Mesothelial cell of epicardium (in vitro differentiated cells): ENCODE results near the gene LCNL1. TPM values are rescaled to one million over a fixed set of nuclear protein-coding genes. Genes with fewer than 3 reads are reported as not detected.
A peak's percentile ranks its signal among the peaks of the same experiment; 100 is the strongest.

Experiments
- DNase-seq, 2 experiments: peaks; one replicate each; pipeline ENCODE4 v3.0.0; 2021; ENCODE audit warnings: low spot score in 2 of 2; ENCODE audit not compliant: unreplicated experiment in 2 of 2
- H3K27ac Mint-ChIP-seq: 2 replicates; pipeline ENCODE4 v1.8.0; 2021; ENCODE audit warnings: mixed read lengths
- H3K27me3 Mint-ChIP-seq: 2 replicates; pipeline ENCODE4 v1.8.0; 2021; ENCODE audit warnings: low read depth, mixed read lengths
- H3K36me3 Mint-ChIP-seq: 2 replicates; pipeline ENCODE4 v1.8.0; 2021; ENCODE audit warnings: mixed read lengths
- H3K4me1 Mint-ChIP-seq: 2 replicates; pipeline ENCODE4 v1.8.0; 2021; ENCODE audit warnings: mixed read lengths
- H3K4me3 Mint-ChIP-seq: 2 replicates; pipeline ENCODE4 v1.8.0; 2021; ENCODE audit warnings: mild to moderate bottlenecking, moderate library complexity, mixed read lengths
- H3K9me3 Mint-ChIP-seq: 2 replicates; pipeline ENCODE4 v1.8.0; 2021; ENCODE audit warnings: mixed read lengths
- total RNA-seq: library from RNA; stranded (reverse); gene quantifications from 3 replicates; pipeline ENCODE4 v1.2.1, GENCODE V29; 2021
- TF ChIP-seq, protein P1 (sequence below): fragments of 200-600 bp; sonication (generic); IDR thresholded peaks from one replicate; pipeline ENCODE4 v1.5.0; 2021; ENCODE audit warnings: antibody characterized with exemption; ENCODE audit not compliant: unreplicated experiment

The LCNL1 gene
- total RNA-seq, 1 donor from 2014 or later: 5.5 TPM

- H3K27ac Mint-ChIP-seq: no peak overlapping the region
- TF ChIP-seq, protein P1, sequence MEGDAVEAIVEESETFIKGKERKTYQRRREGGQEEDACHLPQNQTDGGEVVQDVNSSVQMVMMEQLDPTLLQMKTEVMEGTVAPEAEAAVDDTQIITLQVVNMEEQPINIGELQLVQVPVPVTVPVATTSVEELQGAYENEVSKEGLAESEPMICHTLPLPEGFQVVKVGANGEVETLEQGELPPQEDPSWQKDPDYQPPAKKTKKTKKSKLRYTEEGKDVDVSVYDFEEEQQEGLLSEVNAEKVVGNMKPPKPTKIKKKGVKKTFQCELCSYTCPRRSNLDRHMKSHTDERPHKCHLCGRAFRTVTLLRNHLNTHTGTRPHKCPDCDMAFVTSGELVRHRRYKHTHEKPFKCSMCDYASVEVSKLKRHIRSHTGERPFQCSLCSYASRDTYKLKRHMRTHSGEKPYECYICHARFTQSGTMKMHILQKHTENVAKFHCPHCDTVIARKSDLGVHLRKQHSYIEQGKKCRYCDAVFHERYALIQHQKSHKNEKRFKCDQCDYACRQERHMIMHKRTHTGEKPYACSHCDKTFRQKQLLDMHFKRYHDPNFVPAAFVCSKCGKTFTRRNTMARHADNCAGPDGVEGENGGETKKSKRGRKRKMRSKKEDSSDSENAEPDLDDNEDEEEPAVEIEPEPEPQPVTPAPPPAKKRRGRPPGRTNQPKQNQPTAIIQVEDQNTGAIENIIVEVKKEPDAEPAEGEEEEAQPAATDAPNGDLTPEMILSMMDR: no peak
- peaks cover 3% of the 10 kb centered on the region for H3K4me1 Mint-ChIP-seq
- no peaks in the 10 kb centered on the region for H3K9me3 Mint-ChIP-seq
- no peaks in the 10 kb centered on the region for H3K27me3 Mint-ChIP-seq
- H3K4me3 Mint-ChIP-seq: no peak overlapping the region
- H3K36me3 Mint-ChIP-seq: peaks cover under 1% of the 10 kb centered on the region
- DNase-seq: no peak
These were observed 40.8 kb downstream of the LCNL1 start for GRCh38 chr9:137023583-137023991.

GRCh38 chr9:137025517-137025966 lies 42.7 kb downstream of the LCNL1 start:
- H3K4me1 Mint-ChIP-seq: peaks cover 8% of the 10 kb centered on the region
- H3K4me3 Mint-ChIP-seq: no peak overlapping the region

GRCh38 chr9:137026384-137026783 lies 43.6 kb downstream of the LCNL1 start:
- Mint-ChIP-seq H3K9me3 (no peaks in the 10 kb centered on the region), H3K4me3 (peak overlapping the region; percentile 77), H3K4me1 (peaks cover 8% of the 10 kb centered on the region), H3K36me3 (no peaks in the 10 kb centered on the region), H3K27me3 (no peaks in the 10 kb centered on the region), H3K27ac (no peak overlapping the region)
- no peak for DNase-seq
- TF ChIP-seq, protein P1: no peak

More at GRCh38 chr9:137025517-137025966, 42.7 kb downstream of the LCNL1 start:
- TF ChIP-seq, protein P1: no peak
- Mint-ChIP-seq H3K9me3 (no peaks in the 10 kb centered on the region), H3K27me3 (no peaks in the 10 kb centered on the region), H3K36me3 (no peaks in the 10 kb centered on the region), H3K27ac (no peak overlapping the region)
- DNase-seq: no peak

GRCh38 chr9:137026828-137027227 lies 44.0 kb downstream of the LCNL1 start:
- TF ChIP-seq, protein P1: no peak
- Mint-ChIP-seq H3K4me3 (peak overlapping the region; percentile 77), H3K4me1 (peaks cover 8% of the 10 kb centered on the region), H3K27ac (no peak overlapping the region), H3K27me3 (no peaks in the 10 kb centered on the region), H3K36me3 (no peaks in the 10 kb centered on the region), H3K9me3 (no peaks in the 10 kb centered on the region)
- DNase-seq: no peak

GRCh38 chr9:137027369-137028262 lies 44.8 kb downstream of the LCNL1 start, which contains the start of gene ABCA2:
Gene ABCA2 (minus strand): TSS chr9:137028237. CDS start chr9:137028140, 97 bp downstream.
- DNase-seq: no peak
- Mint-ChIP-seq H3K9me3 (no peaks in the 10 kb centered on the region), H3K4me3 (peak within 1 kb of the TSS; percentile 77), H3K36me3 (no peaks in the 10 kb centered on the region), H3K4me1 (peaks cover 8% of the 10 kb centered on the region), H3K27ac (peak within 1 kb of the TSS; percentile 47), H3K27me3 (no peaks in the 10 kb centered on the region)
- TF ChIP-seq, protein P1: no peak
